ENCODE measurements around the gene RBMS1. TPM values are rescaled to one million over a fixed set of nuclear protein-coding genes. Genes with fewer than 3 reads are reported as not detected.
A peak's percentile ranks its signal among the peaks of the same experiment; 100 is the strongest.

Gene RBMS1
- total and polyA plus RNA-seq, 4 donors = 7.9 to 23.5 (median 15.5) TPM

DNA sequence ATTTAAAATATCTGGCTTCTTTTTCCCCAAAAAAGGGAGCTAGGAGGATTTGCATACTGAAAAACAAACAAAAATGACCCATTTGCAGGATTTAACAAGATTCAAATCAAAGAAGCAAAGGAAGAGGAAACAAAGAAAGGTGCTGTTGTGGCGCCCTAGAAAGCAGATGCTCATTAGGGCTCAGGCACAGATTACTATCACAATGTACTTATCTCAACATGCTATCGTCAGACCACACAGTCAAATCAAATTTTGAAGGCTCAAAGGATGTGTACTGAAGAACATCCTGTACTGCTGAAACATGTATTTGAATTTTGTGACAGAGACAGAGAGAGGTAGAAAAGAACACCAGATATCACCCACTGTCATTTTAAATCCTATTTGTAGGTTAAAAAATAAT, 10.9 kb downstream of the RBMS1 start:
- peaks cover 0 to 1% (median 0%) of the 10 kb centered on the region in 4 donors for H3K4me1 ChIP-seq (ENCODE audit: control insufficient read depth in 4 of 4, insufficient read depth in 4 of 4, low read length in 3 of 4)
- H3K9me3 ChIP-seq (ENCODE audit: control insufficient read depth in 4 of 4, low read length in 3 of 4) = no peaks in the 10 kb centered on the region
- H3K4me3 ChIP-seq (ENCODE audit: low read depth in 1 of 3, low read length in 3 of 3) = no peak overlapping the region
- no peaks in the 10 kb centered on the region for H3K27me3 ChIP-seq (ENCODE audit: control insufficient read depth in 4 of 4, insufficient read depth in 4 of 4, low read length in 3 of 4)
- TF ChIP-seq FOXA1 (IDR thresholded peaks at IDR 0.05) (no peak), RAD21 (IDR thresholded peaks at IDR 0.05) (peak in 1 of 2 donors; percentile 11), TAF1 (conservative IDR thresholded peaks at IDR 0.05) (no peak), SP1 (IDR thresholded peaks at IDR 0.05) (peak; percentile 20), HNF4G (IDR thresholded peaks at IDR 0.05) (no peak), FOXA2 (IDR thresholded peaks at IDR 0.05) (no peak), RXRA (IDR thresholded peaks at IDR 0.05) (no peak), JUND (IDR thresholded peaks at IDR 0.05) (no peak), YY1 (IDR thresholded peaks at IDR 0.05) (no peak), GABPA (IDR thresholded peaks at IDR 0.05 in 1 of 2, conservative IDR thresholded peaks at IDR 0.05 in 1 of 2) (no peak), EGR1 (IDR thresholded peaks at IDR 0.05; ENCODE audit: low read depth in 2 of 2) (no peak), NR2F2 (IDR thresholded peaks at IDR 0.05) (no peak), HNF4A (conservative IDR thresholded peaks at IDR 0.05) (no peak)
- TF ChIP-seq, protein P1, sequence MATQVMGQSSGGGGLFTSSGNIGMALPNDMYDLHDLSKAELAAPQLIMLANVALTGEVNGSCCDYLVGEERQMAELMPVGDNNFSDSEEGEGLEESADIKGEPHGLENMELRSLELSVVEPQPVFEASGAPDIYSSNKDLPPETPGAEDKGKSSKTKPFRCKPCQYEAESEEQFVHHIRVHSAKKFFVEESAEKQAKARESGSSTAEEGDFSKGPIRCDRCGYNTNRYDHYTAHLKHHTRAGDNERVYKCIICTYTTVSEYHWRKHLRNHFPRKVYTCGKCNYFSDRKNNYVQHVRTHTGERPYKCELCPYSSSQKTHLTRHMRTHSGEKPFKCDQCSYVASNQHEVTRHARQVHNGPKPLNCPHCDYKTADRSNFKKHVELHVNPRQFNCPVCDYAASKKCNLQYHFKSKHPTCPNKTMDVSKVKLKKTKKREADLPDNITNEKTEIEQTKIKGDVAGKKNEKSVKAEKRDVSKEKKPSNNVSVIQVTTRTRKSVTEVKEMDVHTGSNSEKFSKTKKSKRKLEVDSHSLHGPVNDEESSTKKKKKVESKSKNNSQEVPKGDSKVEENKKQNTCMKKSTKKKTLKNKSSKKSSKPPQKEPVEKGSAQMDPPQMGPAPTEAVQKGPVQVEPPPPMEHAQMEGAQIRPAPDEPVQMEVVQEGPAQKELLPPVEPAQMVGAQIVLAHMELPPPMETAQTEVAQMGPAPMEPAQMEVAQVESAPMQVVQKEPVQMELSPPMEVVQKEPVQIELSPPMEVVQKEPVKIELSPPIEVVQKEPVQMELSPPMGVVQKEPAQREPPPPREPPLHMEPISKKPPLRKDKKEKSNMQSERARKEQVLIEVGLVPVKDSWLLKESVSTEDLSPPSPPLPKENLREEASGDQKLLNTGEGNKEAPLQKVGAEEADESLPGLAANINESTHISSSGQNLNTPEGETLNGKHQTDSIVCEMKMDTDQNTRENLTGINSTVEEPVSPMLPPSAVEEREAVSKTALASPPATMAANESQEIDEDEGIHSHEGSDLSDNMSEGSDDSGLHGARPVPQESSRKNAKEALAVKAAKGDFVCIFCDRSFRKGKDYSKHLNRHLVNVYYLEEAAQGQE (IDR thresholded peaks at IDR 0.05) = no peak
- TF ChIP-seq, protein P2, sequence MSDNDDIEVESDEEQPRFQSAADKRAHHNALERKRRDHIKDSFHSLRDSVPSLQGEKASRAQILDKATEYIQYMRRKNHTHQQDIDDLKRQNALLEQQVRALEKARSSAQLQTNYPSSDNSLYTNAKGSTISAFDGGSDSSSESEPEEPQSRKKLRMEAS (IDR thresholded peaks at IDR 0.05) = no peak
- TF ChIP-seq, protein P3, sequence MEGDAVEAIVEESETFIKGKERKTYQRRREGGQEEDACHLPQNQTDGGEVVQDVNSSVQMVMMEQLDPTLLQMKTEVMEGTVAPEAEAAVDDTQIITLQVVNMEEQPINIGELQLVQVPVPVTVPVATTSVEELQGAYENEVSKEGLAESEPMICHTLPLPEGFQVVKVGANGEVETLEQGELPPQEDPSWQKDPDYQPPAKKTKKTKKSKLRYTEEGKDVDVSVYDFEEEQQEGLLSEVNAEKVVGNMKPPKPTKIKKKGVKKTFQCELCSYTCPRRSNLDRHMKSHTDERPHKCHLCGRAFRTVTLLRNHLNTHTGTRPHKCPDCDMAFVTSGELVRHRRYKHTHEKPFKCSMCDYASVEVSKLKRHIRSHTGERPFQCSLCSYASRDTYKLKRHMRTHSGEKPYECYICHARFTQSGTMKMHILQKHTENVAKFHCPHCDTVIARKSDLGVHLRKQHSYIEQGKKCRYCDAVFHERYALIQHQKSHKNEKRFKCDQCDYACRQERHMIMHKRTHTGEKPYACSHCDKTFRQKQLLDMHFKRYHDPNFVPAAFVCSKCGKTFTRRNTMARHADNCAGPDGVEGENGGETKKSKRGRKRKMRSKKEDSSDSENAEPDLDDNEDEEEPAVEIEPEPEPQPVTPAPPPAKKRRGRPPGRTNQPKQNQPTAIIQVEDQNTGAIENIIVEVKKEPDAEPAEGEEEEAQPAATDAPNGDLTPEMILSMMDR (IDR thresholded peaks at IDR 0.05; ENCODE audit: low read depth, low read length, missing input control) = no peak
- TF ChIP-seq, protein P4, sequence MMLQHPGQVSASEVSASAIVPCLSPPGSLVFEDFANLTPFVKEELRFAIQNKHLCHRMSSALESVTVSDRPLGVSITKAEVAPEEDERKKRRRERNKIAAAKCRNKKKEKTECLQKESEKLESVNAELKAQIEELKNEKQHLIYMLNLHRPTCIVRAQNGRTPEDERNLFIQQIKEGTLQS (IDR thresholded peaks at IDR 0.05) = no peak
- TF ChIP-seq, protein P5, sequence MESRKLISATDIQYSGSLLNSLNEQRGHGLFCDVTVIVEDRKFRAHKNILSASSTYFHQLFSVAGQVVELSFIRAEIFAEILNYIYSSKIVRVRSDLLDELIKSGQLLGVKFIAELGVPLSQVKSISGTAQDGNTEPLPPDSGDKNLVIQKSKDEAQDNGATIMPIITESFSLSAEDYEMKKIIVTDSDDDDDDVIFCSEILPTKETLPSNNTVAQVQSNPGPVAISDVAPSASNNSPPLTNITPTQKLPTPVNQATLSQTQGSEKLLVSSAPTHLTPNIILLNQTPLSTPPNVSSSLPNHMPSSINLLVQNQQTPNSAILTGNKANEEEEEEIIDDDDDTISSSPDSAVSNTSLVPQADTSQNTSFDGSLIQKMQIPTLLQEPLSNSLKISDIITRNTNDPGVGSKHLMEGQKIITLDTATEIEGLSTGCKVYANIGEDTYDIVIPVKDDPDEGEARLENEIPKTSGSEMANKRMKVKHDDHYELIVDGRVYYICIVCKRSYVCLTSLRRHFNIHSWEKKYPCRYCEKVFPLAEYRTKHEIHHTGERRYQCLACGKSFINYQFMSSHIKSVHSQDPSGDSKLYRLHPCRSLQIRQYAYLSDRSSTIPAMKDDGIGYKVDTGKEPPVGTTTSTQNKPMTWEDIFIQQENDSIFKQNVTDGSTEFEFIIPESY (IDR thresholded peaks at IDR 0.05) = no peak
- no peak overlapping the region for H3K9ac ChIP-seq (ENCODE audit: low read depth in 1 of 2, low read length in 2 of 2)
- no peaks in the 10 kb centered on the region for H3K36me3 ChIP-seq (ENCODE audit: control insufficient read depth in 4 of 4, insufficient read depth in 3 of 4, low read depth in 1 of 4, low read length in 3 of 4)
- H3K27ac ChIP-seq (ENCODE audit: low read depth in 1 of 2, low read length in 2 of 2) = no peak overlapping the region
- no peak for DNase-seq (ENCODE audit: low spot score)
- WGBS = 56% methylated on average over 2 of the region's 2 CpGs
